ENCODE data around the gene GDE1.

The GDE1 gene

GRCh38 chr16:19463468-19464315 is 58.2 kb downstream of the GDE1 start:
- POLR2A ChIA-PET, result no interaction called here
- no peak for DNase-seq (ENCODE audit: low read depth, low spot score)
- no peak for TF ChIP-seq CTCF (IDR thresholded peaks at IDR 0.05; ENCODE audit: insufficient read depth, low read length, missing control alignments)
- no peak overlapping the region for H3K4me3 ChIP-seq (ENCODE audit: low read depth, low read length)
- CTCF ChIA-PET, result no interaction called here

- CTCF ChIA-PET, result interaction anchor here (0.7 kb wide), 1 partner anchor 42 kb away, joined by 4 read pairs; no protein-coding TSS in a partner anchor
- no peak for DNase-seq (ENCODE audit: low read depth, low spot score)
- POLR2A ChIA-PET, result no interaction called here
- H3K4me3 ChIP-seq (ENCODE audit: low read depth, low read length), result no peak overlapping the region
- TF ChIP-seq CTCF (IDR thresholded peaks at IDR 0.05; ENCODE audit: insufficient read depth, low read length, missing control alignments), result no peak
Observed at GRCh38 chr16:19460397-19460796, 61.5 kb downstream of the GDE1 start.

- no peak for TF ChIP-seq CTCF (IDR thresholded peaks at IDR 0.05; ENCODE audit: insufficient read depth, low read length, missing control alignments)
- CTCF ChIA-PET, result no interaction called here
- POLR2A ChIA-PET, result no interaction called here
- no peak for DNase-seq (ENCODE audit: low read depth, low spot score)
- no peak overlapping the region for H3K4me3 ChIP-seq (ENCODE audit: low read depth, low read length)
Observed at GRCh38 chr16:19458722-19459379, 63.0 kb downstream of the GDE1 start.

Data from AG04449 (cell line).